Measurements from ENCODE around the gene SORBS1. TPM values are rescaled to one million over a fixed set of nuclear protein-coding genes. Genes with fewer than 3 reads are reported as not detected.

SORBS1 gene
- total RNA-seq, 1 donor from 2014 or later, result 16.1 TPM

DNA sequence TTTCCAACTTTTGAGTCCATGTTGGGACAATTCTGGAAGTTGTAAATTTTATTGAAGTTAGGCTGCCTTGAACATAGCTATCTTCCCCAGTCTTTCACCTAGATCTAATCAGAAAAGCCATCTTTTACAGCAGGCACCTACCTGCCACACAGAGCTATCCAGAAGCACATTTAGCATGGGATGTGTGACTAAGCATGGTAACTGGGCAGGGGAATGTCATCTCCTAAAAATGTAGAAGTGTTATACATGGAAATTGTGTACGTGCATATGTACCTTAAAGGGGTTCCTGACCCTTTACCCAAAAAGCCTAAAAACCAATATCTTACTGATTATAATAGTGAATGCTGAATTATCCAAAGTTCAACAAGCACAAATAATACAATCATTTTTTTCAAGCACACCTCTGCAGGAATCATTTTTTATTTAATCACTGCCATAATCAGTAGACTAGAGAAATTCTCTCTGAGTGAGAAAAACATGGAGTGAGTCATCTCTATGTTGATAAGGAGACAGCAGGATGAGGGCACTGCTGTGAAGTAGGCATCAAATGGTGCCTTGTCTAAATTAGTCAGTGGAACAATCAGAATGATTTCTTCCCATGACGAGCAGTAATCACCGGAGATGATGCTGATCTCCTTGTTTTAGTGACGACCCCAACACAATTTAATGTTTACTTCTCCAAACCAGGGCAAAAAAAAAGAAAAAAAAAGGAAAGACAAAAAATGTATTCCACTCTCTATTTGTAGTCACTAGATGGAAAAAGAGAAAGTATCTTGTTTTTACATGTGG, 75.9 kb downstream of the SORBS1 start:
- no peak overlapping the region for H3K4me3 ChIP-seq
- peaks cover 6% of the 10 kb centered on the region for H3K4me1 ChIP-seq
- no peaks in the 10 kb centered on the region for H3K9me3 ChIP-seq (ENCODE audit: low read depth)
- no peaks in the 10 kb centered on the region for H3K27me3 Mint-ChIP-seq (ENCODE audit: insufficient read depth, low read depth)
- no peak overlapping the region for H3K27ac Mint-ChIP-seq
- no peak overlapping the region for H3K9ac ChIP-seq
- H3K36me3 Mint-ChIP-seq, result no peaks in the 10 kb centered on the region
- no peaks in the 10 kb centered on the region for H3K36me3 ChIP-seq
- DNase-seq (ENCODE audit: low spot score), result no peak
- H4K20me1 ChIP-seq (ENCODE audit: low read depth), result no peaks in the 10 kb centered on the region
- H3K9me3 Mint-ChIP-seq, result no peaks in the 10 kb centered on the region
- H2AFZ ChIP-seq (replicated peaks), result no peak overlapping the region
- H3K79me2 ChIP-seq (ENCODE audit: low read depth), result no peaks in the 10 kb centered on the region
- H3K4me3 Mint-ChIP-seq, result no peak overlapping the region
- H3F3A ChIP-seq (ENCODE audit: low read depth), result no peaks in the 10 kb centered on the region
- H3K4me2 ChIP-seq, result no peak overlapping the region
- TF ChIP-seq EZH2phosphoT487 (IDR thresholded peaks at IDR 0.05) (no peak), EZH2 (IDR thresholded peaks at IDR 0.05) (no peak)
- peaks cover 12% of the 10 kb centered on the region for H3K4me1 Mint-ChIP-seq
- H3K27ac ChIP-seq, result no peak overlapping the region
- H3K27me3 ChIP-seq, result no peaks in the 10 kb centered on the region

DNA sequence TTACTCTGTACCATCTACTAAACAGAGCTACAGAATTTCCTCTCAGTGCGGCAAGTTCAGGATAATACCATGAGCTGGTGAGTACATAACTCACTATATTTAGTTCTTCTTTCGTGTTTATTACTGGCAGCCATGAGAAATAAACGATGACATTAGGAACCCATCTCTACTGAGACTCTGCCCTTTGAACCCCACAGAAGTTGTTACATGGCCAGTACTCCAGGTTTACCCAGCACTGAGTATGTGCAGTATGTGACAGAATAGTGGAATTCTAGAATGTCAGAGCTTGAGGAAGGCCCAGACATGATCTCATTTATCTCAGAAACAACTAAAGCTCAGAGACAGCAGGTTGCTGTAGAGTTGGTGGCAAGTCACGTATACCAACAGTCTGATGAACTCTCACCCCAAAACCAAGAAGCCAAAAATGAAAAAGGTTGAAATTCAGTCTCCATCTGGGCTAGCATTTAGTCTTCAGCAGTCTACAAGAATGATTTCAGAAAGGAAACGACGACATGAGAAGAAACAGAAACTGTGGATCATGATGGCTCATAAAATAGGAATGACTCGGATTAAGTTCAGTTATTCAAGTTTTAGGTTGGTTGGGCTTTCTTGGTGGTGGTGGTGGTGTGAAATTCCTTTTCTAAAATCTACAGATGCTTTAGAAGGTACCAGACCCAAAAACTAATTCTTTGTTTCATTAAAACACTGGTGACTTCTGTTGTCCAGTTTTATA, 78.5 kb downstream of the SORBS1 start:
- no peaks in the 10 kb centered on the region for H3K27me3 Mint-ChIP-seq (ENCODE audit: insufficient read depth, low read depth)

GRCh38 chr10:95480901-95481491, 80.2 kb downstream of the SORBS1 start:
- DNase-seq (ENCODE audit: low spot score), result no peak
- Histone ChIP-seq H3K4me2 (no peak overlapping the region), H3K27me3 (no peaks in the 10 kb centered on the region), H3K4me1 (peaks cover 19% of the 10 kb centered on the region), H3K4me3 (no peak overlapping the region), H3F3A (ENCODE audit: low read depth) (no peaks in the 10 kb centered on the region), H2AFZ (replicated peaks) (no peak overlapping the region), H3K79me2 (ENCODE audit: low read depth) (no peaks in the 10 kb centered on the region), H4K20me1 (ENCODE audit: low read depth) (no peaks in the 10 kb centered on the region), H3K9me3 (ENCODE audit: low read depth) (no peaks in the 10 kb centered on the region), H3K36me3 (no peaks in the 10 kb centered on the region), H3K9ac (no peak overlapping the region), H3K27ac (no peak overlapping the region)
- TF ChIP-seq EZH2 (IDR thresholded peaks at IDR 0.05), result no peak
- TF ChIP-seq EZH2phosphoT487 (IDR thresholded peaks at IDR 0.05), result no peak
- no peak for TF ChIP-seq CTCF (IDR thresholded peaks at IDR 0.05)
- Mint-ChIP-seq H3K27me3 (ENCODE audit: insufficient read depth, low read depth) (no peaks in the 10 kb centered on the region), H3K36me3 (no peaks in the 10 kb centered on the region), H3K4me3 (no peak overlapping the region), H3K4me1 (peaks cover 53% of the 10 kb centered on the region), H3K9me3 (no peaks in the 10 kb centered on the region), H3K27ac (no peak overlapping the region)

More for the DNA sequence above, 78.5 kb downstream of the SORBS1 start:
- no peak for TF ChIP-seq CTCF (IDR thresholded peaks at IDR 0.05)
- no peak for TF ChIP-seq EZH2phosphoT487 (IDR thresholded peaks at IDR 0.05)
- TF ChIP-seq EZH2 (IDR thresholded peaks at IDR 0.05), result no peak
- H3K36me3 Mint-ChIP-seq, result no peaks in the 10 kb centered on the region
- no peak overlapping the region for H3K4me3 ChIP-seq
- H3F3A ChIP-seq (ENCODE audit: low read depth), result no peaks in the 10 kb centered on the region
- no peak for DNase-seq (ENCODE audit: low spot score)
- no peaks in the 10 kb centered on the region for H3K27me3 ChIP-seq
- H2AFZ ChIP-seq (replicated peaks), result no peak overlapping the region
- no peaks in the 10 kb centered on the region for H4K20me1 ChIP-seq (ENCODE audit: low read depth)
- no peak overlapping the region for H3K9ac ChIP-seq
- no peaks in the 10 kb centered on the region for H3K36me3 ChIP-seq
- no peak overlapping the region for H3K4me2 ChIP-seq
- H3K27ac Mint-ChIP-seq, result no peak overlapping the region
- H3K4me1 Mint-ChIP-seq, result peaks cover 38% of the 10 kb centered on the region
- H3K9me3 Mint-ChIP-seq, result no peaks in the 10 kb centered on the region
- H3K79me2 ChIP-seq (ENCODE audit: low read depth), result no peaks in the 10 kb centered on the region
- no peak overlapping the region for H3K27ac ChIP-seq
- no peak overlapping the region for H3K4me3 Mint-ChIP-seq
- H3K4me1 ChIP-seq, result peaks cover 6% of the 10 kb centered on the region
- H3K9me3 ChIP-seq (ENCODE audit: low read depth), result no peaks in the 10 kb centered on the region

Data from neural progenitor cell (in vitro differentiated cells).